H1 (cell line): Measurements from ENCODE around the gene CST6. TPM values are rescaled to one million over a fixed set of nuclear protein-coding genes. Genes with fewer than 3 reads are reported as not detected.

Experiments
- FOSL1 ChIP-seq: IDR thresholded peaks from 2 replicates; pipeline ENCODE4 v1.6.1; 2011; ENCODE audit warnings: mild to moderate bottlenecking, low read depth, low read length, moderate library complexity; ENCODE audit not compliant: insufficient read depth
- POU5F1 ChIP-seq: IDR thresholded peaks from 2 replicates; pipeline ENCODE4 v1.6.1; 2011; ENCODE audit warnings: low read depth, mild to moderate bottlenecking, low read length, moderate library complexity
- SIN3A ChIP-seq, 2 experiments: IDR thresholded peaks in 1 of 2; conservative IDR thresholded peaks in 1 of 2; 2 replicates each; pipeline ENCODE4 v1.6.1; 2011 to 2012; ENCODE audit warnings: low read length in 2 of 2, improper control_type of control experiment in 1 of 2, low read depth in 1 of 2, mild to moderate bottlenecking in 1 of 2
- SIRT6 ChIP-seq: IDR thresholded peaks from one replicate; pipeline ENCODE4 v1.7.1; 2012; ENCODE audit warnings: low read length, inconsistent platforms
- USF2 ChIP-seq: IDR thresholded peaks from 2 replicates; pipeline ENCODE4 v1.6.1; 2011; ENCODE audit warnings: low read length, improper control_type of control experiment
- polyA plus RNA-seq, 7 experiments: library from polyadenylated mRNA; depleted of rRNA in 3 of 7; stranded (reverse) in 5 of 7; unstranded in 2 of 7; fragments of >200 nt in 5 of 7; fragments of 200-250 nt in 2 of 7; gene quantifications; 1 replicate in 5 of 7; 2 replicates in 1 of 7; 4 replicates in 1 of 7; pipeline versions ENCODE4 v1.2.1 to v1.2.3, GENCODE V29; 2011 to 2013; ENCODE audit warnings: missing spikeins in 2 of 7, mixed read lengths in 2 of 7
- total RNA-seq: library from RNA; stranded (reverse); fragmentation: NEBNext Ultra II Directional; extraction: Animal tissue kit (Norgen Biotek cat#: 25700); gene quantifications from 2 replicates; pipeline ENCODE4 v1.2.1, GENCODE V29; 2021
- TF ChIP-seq, protein P1 (sequence below): fragments of 300-600 bp; sonication (generic); IDR thresholded peaks from 2 replicates; pipeline ENCODE4 v1.7.1; 2012; ENCODE audit warnings: low read length, moderate library complexity, mild to moderate bottlenecking, inconsistent platforms; ENCODE audit not compliant: insufficient replicate concordance
- TF ChIP-seq, protein P2 (sequence below): IDR thresholded peaks from 2 replicates; pipeline ENCODE4 v1.6.1; 2012; ENCODE audit warnings: low read length, inconsistent platforms

Gene CST6
- total and polyA plus RNA-seq, 2 of the 8 experiments (the other 6 are each of a cell fraction or from before 2014, with no cell fraction given) = 1.6 to 7.6 TPM

DNA sequence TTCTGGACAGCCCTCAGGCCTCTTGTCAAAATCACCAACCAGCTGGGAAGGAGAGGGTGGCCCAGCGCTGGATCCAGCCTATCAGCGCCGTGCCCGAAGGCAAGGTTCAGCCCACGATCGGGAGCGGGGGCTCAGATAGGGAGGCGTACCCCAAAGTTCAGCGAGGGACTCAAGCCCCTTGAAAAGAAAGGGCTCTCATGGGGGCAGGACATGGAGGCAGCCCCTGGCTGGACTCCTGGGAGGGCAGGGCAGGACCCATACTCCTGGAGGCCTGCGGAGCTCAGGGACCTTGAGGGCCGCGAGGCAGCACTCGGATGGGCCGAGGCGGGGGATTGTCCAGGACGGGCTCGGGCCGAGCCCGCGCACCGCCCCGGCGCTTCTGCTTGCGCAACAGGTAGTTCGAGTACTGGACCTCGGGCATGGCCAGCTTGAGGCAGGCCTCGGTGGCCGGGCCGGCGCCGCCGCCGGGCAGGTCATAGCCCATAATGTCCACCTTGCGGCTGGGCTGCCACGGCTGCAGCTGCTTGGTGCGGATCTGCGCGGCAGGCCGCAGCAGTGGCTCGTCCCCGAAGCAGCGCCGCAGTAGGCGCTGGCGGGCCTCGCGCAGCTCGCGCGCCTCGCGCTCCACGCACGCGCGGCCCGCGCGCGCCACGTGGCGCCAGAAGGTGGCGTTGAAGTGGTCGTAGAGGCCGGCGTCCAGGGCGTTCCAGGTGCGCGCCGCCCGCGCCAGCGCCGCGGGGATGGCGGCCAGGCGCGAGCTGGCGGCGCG lies 30.6 kb downstream of the CST6 start (continued):
- TF ChIP-seq, protein P1, sequence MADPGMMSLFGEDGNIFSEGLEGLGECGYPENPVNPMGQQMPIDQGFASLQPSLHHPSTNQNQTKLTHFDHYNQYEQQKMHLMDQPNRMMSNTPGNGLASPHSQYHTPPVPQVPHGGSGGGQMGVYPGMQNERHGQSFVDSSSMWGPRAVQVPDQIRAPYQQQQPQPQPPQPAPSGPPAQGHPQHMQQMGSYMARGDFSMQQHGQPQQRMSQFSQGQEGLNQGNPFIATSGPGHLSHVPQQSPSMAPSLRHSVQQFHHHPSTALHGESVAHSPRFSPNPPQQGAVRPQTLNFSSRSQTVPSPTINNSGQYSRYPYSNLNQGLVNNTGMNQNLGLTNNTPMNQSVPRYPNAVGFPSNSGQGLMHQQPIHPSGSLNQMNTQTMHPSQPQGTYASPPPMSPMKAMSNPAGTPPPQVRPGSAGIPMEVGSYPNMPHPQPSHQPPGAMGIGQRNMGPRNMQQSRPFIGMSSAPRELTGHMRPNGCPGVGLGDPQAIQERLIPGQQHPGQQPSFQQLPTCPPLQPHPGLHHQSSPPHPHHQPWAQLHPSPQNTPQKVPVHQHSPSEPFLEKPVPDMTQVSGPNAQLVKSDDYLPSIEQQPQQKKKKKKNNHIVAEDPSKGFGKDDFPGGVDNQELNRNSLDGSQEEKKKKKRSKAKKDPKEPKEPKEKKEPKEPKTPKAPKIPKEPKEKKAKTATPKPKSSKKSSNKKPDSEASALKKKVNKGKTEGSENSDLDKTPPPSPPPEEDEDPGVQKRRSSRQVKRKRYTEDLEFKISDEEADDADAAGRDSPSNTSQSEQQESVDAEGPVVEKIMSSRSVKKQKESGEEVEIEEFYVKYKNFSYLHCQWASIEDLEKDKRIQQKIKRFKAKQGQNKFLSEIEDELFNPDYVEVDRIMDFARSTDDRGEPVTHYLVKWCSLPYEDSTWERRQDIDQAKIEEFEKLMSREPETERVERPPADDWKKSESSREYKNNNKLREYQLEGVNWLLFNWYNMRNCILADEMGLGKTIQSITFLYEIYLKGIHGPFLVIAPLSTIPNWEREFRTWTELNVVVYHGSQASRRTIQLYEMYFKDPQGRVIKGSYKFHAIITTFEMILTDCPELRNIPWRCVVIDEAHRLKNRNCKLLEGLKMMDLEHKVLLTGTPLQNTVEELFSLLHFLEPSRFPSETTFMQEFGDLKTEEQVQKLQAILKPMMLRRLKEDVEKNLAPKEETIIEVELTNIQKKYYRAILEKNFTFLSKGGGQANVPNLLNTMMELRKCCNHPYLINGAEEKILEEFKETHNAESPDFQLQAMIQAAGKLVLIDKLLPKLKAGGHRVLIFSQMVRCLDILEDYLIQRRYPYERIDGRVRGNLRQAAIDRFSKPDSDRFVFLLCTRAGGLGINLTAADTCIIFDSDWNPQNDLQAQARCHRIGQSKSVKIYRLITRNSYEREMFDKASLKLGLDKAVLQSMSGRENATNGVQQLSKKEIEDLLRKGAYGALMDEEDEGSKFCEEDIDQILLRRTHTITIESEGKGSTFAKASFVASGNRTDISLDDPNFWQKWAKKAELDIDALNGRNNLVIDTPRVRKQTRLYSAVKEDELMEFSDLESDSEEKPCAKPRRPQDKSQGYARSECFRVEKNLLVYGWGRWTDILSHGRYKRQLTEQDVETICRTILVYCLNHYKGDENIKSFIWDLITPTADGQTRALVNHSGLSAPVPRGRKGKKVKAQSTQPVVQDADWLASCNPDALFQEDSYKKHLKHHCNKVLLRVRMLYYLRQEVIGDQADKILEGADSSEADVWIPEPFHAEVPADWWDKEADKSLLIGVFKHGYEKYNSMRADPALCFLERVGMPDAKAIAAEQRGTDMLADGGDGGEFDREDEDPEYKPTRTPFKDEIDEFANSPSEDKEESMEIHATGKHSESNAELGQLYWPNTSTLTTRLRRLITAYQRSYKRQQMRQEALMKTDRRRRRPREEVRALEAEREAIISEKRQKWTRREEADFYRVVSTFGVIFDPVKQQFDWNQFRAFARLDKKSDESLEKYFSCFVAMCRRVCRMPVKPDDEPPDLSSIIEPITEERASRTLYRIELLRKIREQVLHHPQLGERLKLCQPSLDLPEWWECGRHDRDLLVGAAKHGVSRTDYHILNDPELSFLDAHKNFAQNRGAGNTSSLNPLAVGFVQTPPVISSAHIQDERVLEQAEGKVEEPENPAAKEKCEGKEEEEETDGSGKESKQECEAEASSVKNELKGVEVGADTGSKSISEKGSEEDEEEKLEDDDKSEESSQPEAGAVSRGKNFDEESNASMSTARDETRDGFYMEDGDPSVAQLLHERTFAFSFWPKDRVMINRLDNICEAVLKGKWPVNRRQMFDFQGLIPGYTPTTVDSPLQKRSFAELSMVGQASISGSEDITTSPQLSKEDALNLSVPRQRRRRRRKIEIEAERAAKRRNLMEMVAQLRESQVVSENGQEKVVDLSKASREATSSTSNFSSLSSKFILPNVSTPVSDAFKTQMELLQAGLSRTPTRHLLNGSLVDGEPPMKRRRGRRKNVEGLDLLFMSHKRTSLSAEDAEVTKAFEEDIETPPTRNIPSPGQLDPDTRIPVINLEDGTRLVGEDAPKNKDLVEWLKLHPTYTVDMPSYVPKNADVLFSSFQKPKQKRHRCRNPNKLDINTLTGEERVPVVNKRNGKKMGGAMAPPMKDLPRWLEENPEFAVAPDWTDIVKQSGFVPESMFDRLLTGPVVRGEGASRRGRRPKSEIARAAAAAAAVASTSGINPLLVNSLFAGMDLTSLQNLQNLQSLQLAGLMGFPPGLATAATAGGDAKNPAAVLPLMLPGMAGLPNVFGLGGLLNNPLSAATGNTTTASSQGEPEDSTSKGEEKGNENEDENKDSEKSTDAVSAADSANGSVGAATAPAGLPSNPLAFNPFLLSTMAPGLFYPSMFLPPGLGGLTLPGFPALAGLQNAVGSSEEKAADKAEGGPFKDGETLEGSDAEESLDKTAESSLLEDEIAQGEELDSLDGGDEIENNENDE = no peak
- no peak for TF ChIP-seq SIN3A (conservative IDR thresholded peaks at IDR 0.05 in 1 of 2, IDR thresholded peaks at IDR 0.05 in 1 of 2; ENCODE audit: low read depth in 1 of 2, low read length in 2 of 2)
- TF ChIP-seq, protein P2, sequence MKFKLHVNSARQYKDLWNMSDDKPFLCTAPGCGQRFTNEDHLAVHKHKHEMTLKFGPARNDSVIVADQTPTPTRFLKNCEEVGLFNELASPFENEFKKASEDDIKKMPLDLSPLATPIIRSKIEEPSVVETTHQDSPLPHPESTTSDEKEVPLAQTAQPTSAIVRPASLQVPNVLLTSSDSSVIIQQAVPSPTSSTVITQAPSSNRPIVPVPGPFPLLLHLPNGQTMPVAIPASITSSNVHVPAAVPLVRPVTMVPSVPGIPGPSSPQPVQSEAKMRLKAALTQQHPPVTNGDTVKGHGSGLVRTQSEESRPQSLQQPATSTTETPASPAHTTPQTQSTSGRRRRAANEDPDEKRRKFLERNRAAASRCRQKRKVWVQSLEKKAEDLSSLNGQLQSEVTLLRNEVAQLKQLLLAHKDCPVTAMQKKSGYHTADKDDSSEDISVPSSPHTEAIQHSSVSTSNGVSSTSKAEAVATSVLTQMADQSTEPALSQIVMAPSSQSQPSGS = no peak
- no peak for TF ChIP-seq FOSL1
- TF ChIP-seq SIRT6 = no peak
- TF ChIP-seq POU5F1 = no peak
- TF ChIP-seq USF2 = no peak
